Left kidney (tissue), 8 donors: ENCODE data around the gene SCTR. TPM values are rescaled to one million over a fixed set of nuclear protein-coding genes. Genes with fewer than 3 reads are reported as not detected.

Experiments
- DNase-seq: peaks from one replicate; pipeline ENCODE4 v3.0.0-alpha.2; 2013
- long read RNA-seq, 8 donors: transcript quantifications; one replicate each; lab custom pipeline, GENCODE V29; 2026
- polyA plus RNA-seq: library from polyadenylated mRNA; unstranded; fragments of 120-200 nt; gene quantifications from one replicate; pipeline ENCODE4 v1.2.1, GENCODE V29; 2013; ENCODE audit not compliant: insufficient read length

Gene SCTR
- polyA plus RNA-seq, result 16.1 TPM
- long read RNA-seq, donor 1, result 0 reads
- long read RNA-seq, donor 2, result 0 reads
- long read RNA-seq, donor 3, partial matches to known transcripts, result 6 of 6 reads
- long read RNA-seq, donor 3, other reads (novel, unspliced or antisense), result 0 of 6 reads
- long read RNA-seq, donor 4, result 0 reads
- long read RNA-seq, donor 5, partial matches to known transcripts, result 5 of 7 reads
- long read RNA-seq, donor 5, other reads (novel, unspliced or antisense), result 0 of 7 reads
- long read RNA-seq, donor 6, partial matches to known transcripts, result 0 of 31 reads
- long read RNA-seq, donor 6, other reads (novel, unspliced or antisense), result 31 of 31 reads
- long read RNA-seq, donor 7, partial matches to known transcripts, result 0 of 2 reads
- long read RNA-seq, donor 7, other reads (novel, unspliced or antisense), result 0 of 2 reads
- long read RNA-seq, donor 8, partial matches to known transcripts, result 31 of 32 reads
- long read RNA-seq, donor 8, other reads (novel, unspliced or antisense), result 0 of 32 reads

GRCh38 chr2:119523952-119524694, at the start of gene SCTR:
Gene SCTR, minus strand, starts transcription at chr2:119524483. Its CDS starts 257 bp downstream, at chr2:119524226.
- no peak for DNase-seq

DNA sequence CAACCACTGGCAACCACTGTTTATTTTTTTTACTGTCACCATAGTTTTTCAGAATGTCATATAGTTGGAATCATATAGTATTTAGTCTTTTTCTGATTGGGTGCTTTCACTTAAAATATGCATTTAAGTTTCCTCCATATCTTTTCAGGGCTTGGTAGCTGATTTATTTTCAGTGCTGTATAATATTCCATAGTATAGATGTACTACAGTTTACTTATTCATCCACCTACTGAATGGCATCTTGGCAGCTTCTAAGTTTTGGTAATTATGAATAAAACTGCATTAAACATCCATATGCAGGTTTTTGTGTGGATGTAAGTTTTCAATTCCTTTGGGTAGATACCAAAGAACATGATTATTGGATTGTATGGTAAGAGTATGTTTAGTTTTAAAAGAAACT, 43.0 kb upstream of the SCTR start:
- no peak for DNase-seq

DNA sequence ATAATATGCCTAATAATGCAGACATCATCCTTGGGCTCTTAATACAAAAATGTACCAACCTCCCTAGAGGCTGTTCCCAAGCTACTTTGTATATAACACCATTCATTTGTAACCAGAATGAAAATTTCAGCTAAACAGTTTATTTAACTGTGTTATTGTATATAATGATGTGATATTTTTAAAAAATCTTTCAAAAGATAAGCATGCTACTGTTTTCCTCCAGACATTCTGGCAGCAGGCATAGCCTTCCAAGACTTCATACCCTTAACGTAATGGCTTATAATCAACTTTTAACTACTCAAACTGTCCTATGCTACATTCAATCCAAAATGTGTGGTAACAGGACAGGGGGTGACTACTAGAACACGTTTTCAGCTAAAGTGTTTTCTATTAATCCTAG, 41.2 kb upstream of the SCTR start:
- no peak for DNase-seq

DNA sequence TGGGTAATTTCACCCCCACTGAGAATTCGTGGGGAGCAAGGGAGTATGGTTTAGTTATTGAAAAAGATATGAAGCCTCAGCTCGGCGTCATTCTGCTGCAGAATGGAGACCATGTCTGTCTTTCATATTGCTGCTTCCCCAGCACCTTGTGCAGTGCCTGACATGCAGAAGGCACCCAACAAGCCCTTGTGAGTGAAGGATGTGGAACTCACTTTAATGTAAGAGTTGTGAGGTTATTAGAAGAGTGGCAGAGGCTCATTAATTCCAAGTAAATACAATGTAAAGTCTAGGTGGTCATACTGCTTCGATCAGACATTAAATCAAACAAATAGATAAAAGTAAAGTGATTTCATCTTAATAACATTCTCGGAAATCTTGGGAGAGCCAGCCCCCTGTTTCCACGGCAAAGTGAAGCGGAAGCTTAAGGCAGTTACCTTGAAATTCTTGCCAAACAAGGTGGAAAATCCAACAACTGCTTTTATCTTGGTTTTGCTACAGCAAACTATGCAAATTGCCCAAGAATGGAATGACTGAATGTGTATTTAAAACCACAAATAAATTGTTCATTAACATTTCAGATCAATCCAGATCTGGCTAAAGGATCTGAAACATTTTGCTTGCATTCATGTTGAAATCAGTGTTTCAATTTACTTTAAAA, 29.5 kb upstream of the SCTR start:
- DNase-seq, result no peak

DNA sequence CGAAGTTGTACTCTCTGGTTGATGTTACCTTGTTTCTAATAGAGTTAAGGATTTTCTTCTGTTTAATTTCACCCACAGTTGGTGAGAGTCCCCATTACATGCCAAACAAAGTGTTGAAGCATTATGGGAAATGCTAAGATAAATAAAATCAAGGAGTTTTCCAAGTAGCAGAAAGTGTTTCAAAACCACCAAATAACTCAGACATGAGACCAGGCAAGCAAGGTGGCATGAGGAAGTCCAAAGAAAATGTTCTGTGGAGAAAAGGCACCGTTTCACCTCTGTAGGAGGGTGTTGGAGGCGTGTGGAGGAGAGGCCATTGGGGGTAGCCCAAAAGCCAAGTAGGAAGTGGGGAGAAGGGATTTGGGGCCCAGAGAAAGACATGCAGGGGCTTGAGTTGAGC, 28.6 kb upstream of the SCTR start:
- no peak for DNase-seq

GRCh38 chr2:119550856-119551255, 26.6 kb upstream of the SCTR start:
- no peak for DNase-seq

DNA sequence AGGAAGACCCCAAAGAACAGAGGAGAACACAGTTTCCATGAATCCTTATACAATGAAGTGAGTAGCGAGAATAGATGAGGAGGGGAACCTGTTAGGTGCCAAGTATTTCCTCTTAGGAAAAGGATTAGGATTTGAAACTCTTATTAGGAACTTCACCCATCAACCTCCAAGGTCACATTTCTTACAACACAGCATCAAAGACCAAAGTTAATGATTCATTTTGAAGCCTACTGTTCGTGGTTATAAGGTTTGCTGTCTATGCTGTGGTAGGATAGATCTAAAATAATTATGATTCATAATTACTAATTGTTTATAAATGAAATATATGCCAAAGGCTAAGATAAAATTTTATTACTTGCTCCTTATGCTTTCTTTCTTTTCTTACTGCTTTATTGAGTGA, 26.1 kb upstream of the SCTR start:
- no peak for DNase-seq

GRCh38 chr2:119549241-119549640, 25.0 kb upstream of the SCTR start:
- DNase-seq, result no peak

GRCh38 chr2:119548516-119549120, 24.3 kb upstream of the SCTR start:
- no peak for DNase-seq

DNA sequence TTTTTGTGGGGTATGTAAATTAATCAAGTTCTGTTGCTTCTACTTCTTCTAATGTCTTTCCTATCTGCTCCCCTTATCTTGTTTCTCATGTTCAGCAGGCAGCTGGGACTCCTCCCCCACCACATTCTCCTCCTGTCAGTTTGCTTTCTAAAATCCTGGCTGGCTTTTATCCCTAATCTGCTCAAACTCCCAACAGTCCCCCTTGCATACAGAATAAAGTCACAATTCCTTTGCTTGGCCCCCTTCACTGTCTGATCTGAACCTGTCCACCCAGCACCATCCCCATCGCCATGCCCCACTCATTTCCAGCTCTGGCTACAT, 22.1 kb upstream of the SCTR start:
- DNase-seq, result no peak

DNA sequence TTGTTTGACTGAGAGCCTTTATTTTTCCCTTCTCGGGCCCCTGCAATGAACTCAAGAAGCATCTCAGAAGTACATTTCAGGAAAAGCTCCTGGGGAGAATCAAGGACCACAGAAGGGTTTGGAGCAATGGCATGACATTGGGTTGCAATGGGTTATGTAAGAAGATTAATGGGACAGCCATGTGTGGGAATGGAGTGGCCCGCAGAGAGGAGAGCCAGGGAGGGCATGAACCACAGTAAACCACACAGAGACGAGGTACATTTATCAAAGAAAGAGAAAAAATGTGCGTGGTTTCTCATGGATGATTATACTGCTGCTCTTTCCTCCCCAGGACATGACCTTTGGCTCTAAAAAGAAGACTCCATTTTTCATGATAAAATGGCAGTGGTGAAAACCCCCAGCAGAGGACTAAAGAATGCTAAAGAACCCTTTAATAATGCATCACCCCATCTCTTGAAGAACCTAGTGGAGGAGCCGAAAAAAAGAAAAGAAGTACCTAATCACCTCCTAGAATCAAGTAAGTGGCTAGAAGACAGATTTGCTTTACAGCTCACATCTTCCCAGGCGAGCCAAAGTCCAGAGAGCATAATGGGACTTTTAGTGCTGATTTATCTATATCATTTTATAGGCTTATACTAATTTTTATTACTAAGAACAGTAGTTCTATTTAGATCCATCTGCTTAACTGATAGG, 21.6 kb upstream of the SCTR start:
- DNase-seq, result no peak

- no peak for DNase-seq
Measured at GRCh38 chr2:119544939-119545475, 20.7 kb upstream of the SCTR start.

DNA sequence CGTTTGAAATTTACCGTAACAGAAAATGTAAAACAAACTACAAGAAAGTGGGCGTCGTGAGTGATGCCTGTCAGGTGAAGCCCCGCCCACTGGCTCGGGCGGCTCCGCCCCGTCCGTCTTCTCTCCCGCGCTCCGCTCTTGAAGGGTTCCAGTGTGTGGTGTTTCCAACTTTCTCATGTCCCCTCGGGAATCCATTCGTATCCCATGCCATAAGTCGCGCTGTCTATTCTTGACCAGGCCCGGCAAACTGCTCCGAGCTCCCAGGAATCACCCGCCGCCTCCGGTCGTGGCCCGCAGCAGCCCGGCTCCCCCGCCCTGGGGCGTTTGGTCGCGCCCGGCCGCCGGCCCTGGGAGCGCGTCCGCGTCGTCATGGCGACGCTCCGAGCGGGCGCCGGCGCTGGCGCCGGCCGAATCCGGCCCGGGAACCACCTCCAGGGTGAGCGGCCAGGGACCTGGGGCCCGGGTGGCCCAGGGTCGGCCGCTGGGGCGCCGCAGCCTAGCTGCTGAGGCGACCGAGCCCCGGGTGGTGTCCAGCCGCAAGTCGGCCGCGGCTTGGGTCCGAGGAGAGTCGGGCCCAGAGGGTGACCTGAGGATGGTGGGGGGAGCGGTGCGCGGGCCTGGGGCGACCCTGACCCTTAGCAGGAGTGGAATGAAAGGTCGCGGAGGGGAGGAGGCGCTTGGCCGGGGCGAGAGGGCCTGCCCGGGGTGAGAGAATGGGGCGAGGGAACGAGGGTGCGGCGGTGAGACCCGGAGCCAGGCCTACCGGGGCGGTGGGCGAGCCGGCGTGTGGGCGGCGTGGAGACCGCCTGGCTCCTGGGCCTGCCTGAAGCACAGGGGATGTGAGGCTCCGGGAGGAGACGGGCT, 20.0 kb upstream of the SCTR start, which contains the start of gene CFAP221:
TSS of gene CFAP221 (plus strand) at position 375 of the 864 bp plus-strand sequence. CDS start 1,683 bp downstream, outside the sequence.
- peak; percentile 82 for DNase-seq

- DNase-seq, result no peak
Measured at GRCh38 chr2:119541476-119541875, 17.2 kb upstream of the SCTR start.

- DNase-seq, result no peak
Measured at GRCh38 chr2:119537792-119538191, 13.5 kb upstream of the SCTR start.

DNA sequence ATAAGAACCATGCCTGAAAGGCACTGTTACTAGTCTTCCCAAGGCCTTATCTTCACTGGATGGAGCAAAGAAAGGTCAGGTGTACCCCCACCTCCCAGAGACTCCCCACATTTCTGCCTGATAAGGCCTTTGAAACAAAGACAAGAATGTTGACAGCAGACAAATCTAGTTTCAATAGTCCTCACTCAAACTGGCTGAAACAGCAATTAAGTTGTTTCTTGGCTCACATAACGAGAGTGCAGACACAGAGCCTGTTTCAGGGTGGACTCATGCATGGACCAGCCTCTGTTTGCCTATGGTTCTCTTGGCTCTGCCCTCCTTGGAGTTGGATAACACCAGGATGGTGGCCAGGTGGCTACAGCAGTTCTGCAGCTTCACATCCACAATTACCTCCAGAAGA, 12.4 kb upstream of the SCTR start:
- DNase-seq, result no peak

GRCh38 chr2:119536211-119536610, 11.9 kb upstream of the SCTR start:
- DNase-seq, result no peak

DNA sequence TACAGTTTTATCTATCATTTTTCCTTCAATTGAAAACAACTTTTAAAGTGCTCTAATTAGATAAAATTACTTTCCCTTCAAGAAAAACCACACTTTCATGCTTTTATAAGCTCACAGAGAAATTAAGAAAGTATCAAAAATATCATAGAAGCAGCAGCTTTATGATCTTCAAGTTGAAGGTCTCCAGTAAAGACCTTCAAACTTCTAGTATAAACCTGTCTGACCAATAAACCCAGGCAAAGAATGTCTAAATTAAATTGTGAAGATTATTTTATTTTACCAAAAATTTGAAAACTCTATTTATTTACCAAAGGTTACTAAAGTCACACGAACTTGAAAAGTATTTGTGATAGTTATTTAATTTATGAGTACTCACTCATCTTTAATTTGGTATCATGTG, 9.3 kb upstream of the SCTR start:
- no peak for DNase-seq

DNA sequence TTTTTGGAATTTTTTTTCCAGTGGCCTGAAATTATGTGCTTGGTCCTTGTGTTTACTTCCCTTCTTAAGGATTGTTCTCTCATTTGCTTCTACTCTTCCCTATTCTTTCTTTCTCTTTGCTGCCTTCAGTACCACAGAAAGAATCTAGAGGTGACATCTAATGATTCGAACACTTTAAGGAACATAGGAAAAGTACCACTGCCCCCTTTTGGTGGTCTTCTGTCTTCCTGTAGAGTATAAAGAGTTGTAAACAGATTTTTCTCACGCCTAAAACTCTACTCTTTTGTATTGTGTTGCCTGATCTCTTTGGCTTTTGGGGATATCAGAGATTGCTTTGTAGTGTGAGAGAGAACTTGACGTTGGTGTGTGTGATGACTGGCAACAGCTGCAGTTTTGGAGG, 7.0 kb upstream of the SCTR start:
- DNase-seq, result no peak

DNA sequence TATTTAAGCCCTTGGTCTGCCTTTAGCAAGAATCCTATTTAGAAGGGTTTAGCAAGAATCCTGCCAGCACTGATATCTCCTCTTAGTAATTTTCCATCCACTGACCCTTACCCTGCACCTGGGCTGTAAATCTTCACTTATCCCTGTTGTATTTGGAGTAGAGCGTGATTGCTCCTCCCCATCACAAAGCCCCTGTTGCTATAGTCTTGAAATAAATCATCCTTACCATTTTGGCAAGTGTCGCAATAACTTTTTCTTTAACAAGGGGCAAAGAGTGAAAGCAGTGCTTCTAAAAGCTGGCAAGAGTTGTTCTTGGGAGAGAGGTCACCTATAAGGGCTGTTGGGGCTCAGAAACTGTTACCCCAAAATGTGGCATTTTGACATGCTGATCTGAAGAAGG, 3.7 kb upstream of the SCTR start:
- no peak for DNase-seq

DNA sequence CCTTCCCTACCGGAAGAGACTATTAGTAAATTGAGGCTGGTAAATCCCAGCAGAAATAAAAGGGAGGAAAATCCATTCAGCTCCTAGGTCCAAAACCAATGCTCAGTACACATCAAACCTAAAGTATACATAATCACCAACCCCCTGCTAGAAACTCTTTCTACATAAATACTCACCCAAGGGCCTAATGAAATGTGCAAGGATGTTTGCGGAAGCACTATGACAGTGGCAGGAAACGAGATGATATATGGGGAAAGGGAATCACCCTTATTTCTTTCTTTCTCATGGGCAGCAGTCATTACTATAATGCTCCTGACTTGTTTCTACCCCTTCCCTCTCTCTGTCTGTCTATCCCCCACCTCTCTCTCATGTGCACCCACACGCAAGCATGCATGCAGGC, 1.3 kb upstream of the SCTR start:
- DNase-seq, result no peak
